IgD-negative memory B cell (primary cell): ENCODE results near the gene KDM1B. TPM values are rescaled to one million over a fixed set of nuclear protein-coding genes. Genes with fewer than 3 reads are reported as not detected.
"Not testable (repeated sequence)": the region's sequence is repeated elsewhere in the genome, so short reads cannot be mapped to it uniquely, and the experiment has no call there.

Experiments
- H3K27ac Mint-ChIP-seq, 3 donors: one replicate each; pipeline ENCODE4 v1.8.0; 2020 to 2022; ENCODE audit warnings: mild to moderate bottlenecking in 3 of 3, mixed read lengths in 3 of 3, moderate library complexity in 1 of 3
- H3K27me3 Mint-ChIP-seq: one replicate; pipeline ENCODE4 v1.8.0; 2021; ENCODE audit warnings: mixed read lengths
- H3K36me3 Mint-ChIP-seq: one replicate; pipeline ENCODE4 v1.8.0; 2020; ENCODE audit warnings: mild to moderate bottlenecking, mixed read lengths
- H3K4me1 Mint-ChIP-seq, 3 donors: one replicate each; pipeline ENCODE4 v1.8.0; 2020 to 2022; ENCODE audit warnings: mixed read lengths in 3 of 3, mild to moderate bottlenecking in 1 of 3
- H3K4me3 Mint-ChIP-seq, 4 donors: one replicate each; pipeline ENCODE4 v1.8.0; 2020 to 2022; ENCODE audit warnings: mild to moderate bottlenecking in 4 of 4, mixed read lengths in 4 of 4, moderate library complexity in 3 of 4
- H3K9me3 Mint-ChIP-seq, 3 donors: one replicate each; pipeline ENCODE4 v1.8.0; 2020 to 2021; ENCODE audit warnings: mixed read lengths in 3 of 3, mild to moderate bottlenecking in 1 of 3
- polyA plus RNA-seq: library from polyadenylated mRNA; unstranded; fragments of 300-500 nt; fragmentation: Illumina TruSeq; gene quantifications from one replicate; pipeline ENCODE4 v1.2.3, GENCODE V29; 2021

KDM1B gene
- polyA plus RNA-seq, 1 donor from 2014 or later: 2.3 TPM

GRCh38 chr6:18162401-18162800 is 7.2 kb downstream of the KDM1B start:
- H3K36me3 Mint-ChIP-seq: peaks cover 9% of the 10 kb centered on the region
- H3K9me3 Mint-ChIP-seq: no peaks in the 10 kb centered on the region
- peaks cover 4 to 7% (median 5%) of the 10 kb centered on the region in 3 donors for H3K4me1 Mint-ChIP-seq
- H3K4me3 Mint-ChIP-seq: no peak overlapping the region
- H3K27ac Mint-ChIP-seq: no peak overlapping the region
- H3K27me3 Mint-ChIP-seq: no peaks in the 10 kb centered on the region

- H3K36me3 Mint-ChIP-seq: peaks cover 11% of the 10 kb centered on the region
- no peaks in the 10 kb centered on the region for H3K27me3 Mint-ChIP-seq
- no peak overlapping the region for H3K27ac Mint-ChIP-seq
- H3K9me3 Mint-ChIP-seq: peaks cover 0 to 3% (median 2%) of the 10 kb centered on the region in 3 donors
- peaks cover 0 to 4% (median 1%) of the 10 kb centered on the region in 3 donors for H3K4me1 Mint-ChIP-seq
- H3K4me3 Mint-ChIP-seq: no peak overlapping the region
Observed at GRCh38 chr6:18165751-18166150, 10.5 kb downstream of the KDM1B start.

GRCh38 chr6:18166312-18167036 is 11.3 kb downstream of the KDM1B start:
- Mint-ChIP-seq H3K4me3 (no peak overlapping the region), H3K9me3 (peaks cover 0 to 3% (median 2%) of the 10 kb centered on the region in 3 donors), H3K27ac (no peak overlapping the region), H3K36me3 (peaks cover 8% of the 10 kb centered on the region), H3K27me3 (no peaks in the 10 kb centered on the region), H3K4me1 (peaks cover 0 to 2% (median 1%) of the 10 kb centered on the region in 3 donors)

GRCh38 chr6:18168264-18168663 is 13.0 kb downstream of the KDM1B start:
- no peak overlapping the region for H3K27ac Mint-ChIP-seq
- H3K36me3 Mint-ChIP-seq: peaks cover 12% of the 10 kb centered on the region
- H3K9me3 Mint-ChIP-seq: peaks cover 0 to 3% (median 2%) of the 10 kb centered on the region in 3 donors

GRCh38 chr6:18171871-18172270 is 16.6 kb downstream of the KDM1B start:
- peaks cover 0 to 9% (median 2%) of the 10 kb centered on the region in 3 donors for H3K9me3 Mint-ChIP-seq
- H3K27ac Mint-ChIP-seq: no peak overlapping the region
- peaks cover 7 to 19% (median 9%) of the 10 kb centered on the region in 3 donors for H3K4me1 Mint-ChIP-seq
- H3K27me3 Mint-ChIP-seq: no peaks in the 10 kb centered on the region
- H3K36me3 Mint-ChIP-seq: peaks cover 36% of the 10 kb centered on the region
- H3K4me3 Mint-ChIP-seq: no peak overlapping the region

More at GRCh38 chr6:18168264-18168663, 13.0 kb downstream of the KDM1B start:
- peaks cover 0 to 3% (median 1%) of the 10 kb centered on the region in 3 donors for H3K4me1 Mint-ChIP-seq
- no peaks in the 10 kb centered on the region for H3K27me3 Mint-ChIP-seq
- no peak overlapping the region for H3K4me3 Mint-ChIP-seq

- not testable (repeated sequence) for H3K4me3 Mint-ChIP-seq, H3K27ac Mint-ChIP-seq
- H3K36me3 Mint-ChIP-seq: peaks cover 45% of the 10 kb centered on the region
Observed at GRCh38 chr6:18176198-18176597, 21.0 kb downstream of the KDM1B start.

GRCh38 chr6:18177286-18177965 is 22.2 kb downstream of the KDM1B start:
- peaks cover 32 to 42% (median 38%) of the 10 kb centered on the region in 3 donors for H3K4me1 Mint-ChIP-seq
- peaks cover 0 to 6% (median 0%) of the 10 kb centered on the region in 3 donors for H3K9me3 Mint-ChIP-seq
- peaks cover 43% of the 10 kb centered on the region for H3K36me3 Mint-ChIP-seq
- no peaks in the 10 kb centered on the region for H3K27me3 Mint-ChIP-seq
- H3K4me3 Mint-ChIP-seq: peak overlapping the region in 1 of 4 donors; percentile 81
- H3K27ac Mint-ChIP-seq: peak overlapping the region in 2 of 3 donors; percentile 21 to 41

More at GRCh38 chr6:18176198-18176597, 21.0 kb downstream of the KDM1B start:
- not testable (repeated sequence) for H3K9me3 Mint-ChIP-seq, H3K27me3 Mint-ChIP-seq
- H3K4me1 Mint-ChIP-seq: peaks cover 32 to 45% (median 36%) of the 10 kb centered on the region in 3 donors

- H3K4me3 Mint-ChIP-seq: peak overlapping the region in 2 of 4 donors; percentile 36 to 82
- peaks cover 32 to 42% (median 39%) of the 10 kb centered on the region in 3 donors for H3K4me1 Mint-ChIP-seq
- H3K27me3 Mint-ChIP-seq: no peaks in the 10 kb centered on the region
- peaks cover 39% of the 10 kb centered on the region for H3K36me3 Mint-ChIP-seq
- peak overlapping the region in 2 of 3 donors; percentile 56 to 83 for H3K27ac Mint-ChIP-seq
- peaks cover 0 to 6% (median 0%) of the 10 kb centered on the region in 3 donors for H3K9me3 Mint-ChIP-seq
Observed at GRCh38 chr6:18178960-18179615, 23.9 kb downstream of the KDM1B start.

- Mint-ChIP-seq H3K27ac (peak overlapping the region in 1 of 3 donors; percentile 83), H3K4me3 (peak overlapping the region in 2 of 4 donors; percentile 36 to 82), H3K9me3 (peaks cover 0 to 6% (median 0%) of the 10 kb centered on the region in 3 donors), H3K36me3 (peaks cover 35% of the 10 kb centered on the region), H3K4me1 (peaks cover 32 to 42% (median 39%) of the 10 kb centered on the region in 3 donors), H3K27me3 (no peaks in the 10 kb centered on the region)
Observed at GRCh38 chr6:18179770-18180356, 24.6 kb downstream of the KDM1B start.

- Mint-ChIP-seq H3K27ac (no peak overlapping the region), H3K36me3 (peaks cover 28% of the 10 kb centered on the region), H3K4me1 (peaks cover 25 to 32% (median 27%) of the 10 kb centered on the region in 3 donors)
Observed at GRCh38 chr6:18182568-18182967, 27.3 kb downstream of the KDM1B start.

GRCh38 chr6:18183766-18184165 is 28.5 kb downstream of the KDM1B start:
- Mint-ChIP-seq H3K36me3 (peaks cover 24% of the 10 kb centered on the region), H3K4me1 (peaks cover 19 to 26% (median 22%) of the 10 kb centered on the region in 3 donors), H3K27ac (no peak overlapping the region), H3K4me3 (no peak overlapping the region), H3K27me3 (no peaks in the 10 kb centered on the region), H3K9me3 (no peaks in the 10 kb centered on the region)

More at GRCh38 chr6:18182568-18182967, 27.3 kb downstream of the KDM1B start:
- Mint-ChIP-seq H3K27me3 (no peaks in the 10 kb centered on the region), H3K4me3 (no peak overlapping the region), H3K9me3 (no peaks in the 10 kb centered on the region)

GRCh38 chr6:18185624-18186023 is 30.4 kb downstream of the KDM1B start:
- no peaks in the 10 kb centered on the region for H3K9me3 Mint-ChIP-seq
- H3K36me3 Mint-ChIP-seq: peaks cover 14% of the 10 kb centered on the region
- no peak overlapping the region for H3K4me3 Mint-ChIP-seq

GRCh38 chr6:18186033-18186432 is 30.8 kb downstream of the KDM1B start:
- H3K27me3 Mint-ChIP-seq: no peaks in the 10 kb centered on the region
- peaks cover 15% of the 10 kb centered on the region for H3K36me3 Mint-ChIP-seq
- H3K27ac Mint-ChIP-seq: no peak overlapping the region
- no peaks in the 10 kb centered on the region for H3K9me3 Mint-ChIP-seq
- peak overlapping the region in 1 of 4 donors; percentile 24 for H3K4me3 Mint-ChIP-seq
- H3K4me1 Mint-ChIP-seq: peaks cover 6 to 10% (median 9%) of the 10 kb centered on the region in 3 donors

More at GRCh38 chr6:18185624-18186023, 30.4 kb downstream of the KDM1B start:
- H3K27ac Mint-ChIP-seq: no peak overlapping the region
- H3K4me1 Mint-ChIP-seq: peaks cover 9 to 11% (median 10%) of the 10 kb centered on the region in 3 donors
- no peaks in the 10 kb centered on the region for H3K27me3 Mint-ChIP-seq

GRCh38 chr6:18186540-18187250 is 31.5 kb downstream of the KDM1B start:
- peak overlapping the region in 1 of 4 donors; percentile 24 for H3K4me3 Mint-ChIP-seq
- no peaks in the 10 kb centered on the region for H3K27me3 Mint-ChIP-seq
- peaks cover 5 to 10% (median 9%) of the 10 kb centered on the region in 3 donors for H3K4me1 Mint-ChIP-seq
- no peaks in the 10 kb centered on the region for H3K9me3 Mint-ChIP-seq
- H3K36me3 Mint-ChIP-seq: peaks cover 21% of the 10 kb centered on the region
- no peak overlapping the region for H3K27ac Mint-ChIP-seq
